ENCODE data around the gene ZNF555. TPM values are rescaled to one million over a fixed set of nuclear protein-coding genes. Genes with fewer than 3 reads are reported as not detected.
"Not testable (repeated sequence)": the region's sequence is repeated elsewhere in the genome, so short reads cannot be mapped to it uniquely, and the experiment has no call there.

ZNF555 gene
- total RNA-seq, 1 donor, result 6.2 TPM

GRCh38 chr19:2866495-2867024 lies 25.3 kb downstream of the ZNF555 start:
- Histone ChIP-seq H3K4me2 (ENCODE audit: insufficient read depth, low read length) (no peak overlapping the region), H3K4me1 (ENCODE audit: insufficient read depth, low read length) (no peaks in the 10 kb centered on the region), H2AFZ (ENCODE audit: low read length) (no peak overlapping the region), H3K4me3 (ENCODE audit: insufficient read depth, low read length) (no peak overlapping the region), H4K20me1 (ENCODE audit: insufficient read depth, low read length) (no peaks in the 10 kb centered on the region), H3K27ac (ENCODE audit: low read depth, low read length) (no peak overlapping the region), H3K79me2 (ENCODE audit: insufficient read depth, low read length) (no peaks in the 10 kb centered on the region), H3K9me3 (ENCODE audit: low read depth, low read length) (no peaks in the 10 kb centered on the region), H3K36me3 (ENCODE audit: insufficient read depth, low read length) (no peaks in the 10 kb centered on the region), H3K27me3 (ENCODE audit: insufficient read depth, low read length) (no peaks in the 10 kb centered on the region)
- DNase-seq (ENCODE audit: insufficient read length, low spot score, missing footprints), result no peak
- TF ChIP-seq CTCF (IDR thresholded peaks at IDR 0.05; ENCODE audit: extremely low read depth, low read depth, low read length), result no peak

- H3K27me3 ChIP-seq (ENCODE audit: insufficient read depth, low read length), result no peaks in the 10 kb centered on the region
- no peaks in the 10 kb centered on the region for H3K9me3 ChIP-seq (ENCODE audit: low read depth, low read length)
- DNase-seq (ENCODE audit: insufficient read length, low spot score, missing footprints), result peak; percentile 70
- no peak within 1 kb of the TSS for H3K4me3 ChIP-seq (ENCODE audit: insufficient read depth, low read length)
- H3K79me2 ChIP-seq (ENCODE audit: insufficient read depth, low read length), result no peaks in the 10 kb centered on the region
- no peak within 1 kb of the TSS for H2AFZ ChIP-seq (ENCODE audit: low read length)
- H3K27ac ChIP-seq (ENCODE audit: low read depth, low read length), result no peak within 1 kb of the TSS
- no peaks in the 10 kb centered on the region for H4K20me1 ChIP-seq (ENCODE audit: insufficient read depth, low read length)
- no peak within 1 kb of the TSS for H3K4me2 ChIP-seq (ENCODE audit: insufficient read depth, low read length)
- TF ChIP-seq CTCF (IDR thresholded peaks at IDR 0.05; ENCODE audit: extremely low read depth, low read depth, low read length), result no peak
- no peaks in the 10 kb centered on the region for H3K4me1 ChIP-seq (ENCODE audit: insufficient read depth, low read length)
- no peaks in the 10 kb centered on the region for H3K36me3 ChIP-seq (ENCODE audit: insufficient read depth, low read length)
Measured at GRCh38 chr19:2867025-2867991, 26.0 kb downstream of the ZNF555 start, which contains the start of gene ZNF556. ZNF556 (plus strand) TSS chr19:2867335; CDS start chr19:2867422, 87 bp downstream.

GRCh38 chr19:2869618-2870017 lies 28.3 kb downstream of the ZNF555 start:
- no peaks in the 10 kb centered on the region for H3K36me3 ChIP-seq (ENCODE audit: insufficient read depth, low read length)
- H3K9me3 ChIP-seq (ENCODE audit: low read depth, low read length), result no peaks in the 10 kb centered on the region
- H3K4me2 ChIP-seq (ENCODE audit: insufficient read depth, low read length), result no peak overlapping the region
- H3K27ac ChIP-seq (ENCODE audit: low read depth, low read length), result no peak overlapping the region
- no peaks in the 10 kb centered on the region for H3K27me3 ChIP-seq (ENCODE audit: insufficient read depth, low read length)
- DNase-seq (ENCODE audit: insufficient read length, low spot score, missing footprints), result peak; percentile 48
- H4K20me1 ChIP-seq (ENCODE audit: insufficient read depth, low read length), result no peaks in the 10 kb centered on the region
- H2AFZ ChIP-seq (ENCODE audit: low read length), result no peak overlapping the region
- H3K4me3 ChIP-seq (ENCODE audit: insufficient read depth, low read length), result no peak overlapping the region
- H3K4me1 ChIP-seq (ENCODE audit: insufficient read depth, low read length), result no peaks in the 10 kb centered on the region
- no peaks in the 10 kb centered on the region for H3K79me2 ChIP-seq (ENCODE audit: insufficient read depth, low read length)
- no peak for TF ChIP-seq CTCF (IDR thresholded peaks at IDR 0.05; ENCODE audit: extremely low read depth, low read depth, low read length)

- not testable (repeated sequence) for H3K27ac ChIP-seq (ENCODE audit: low read depth, low read length); H3K27me3 ChIP-seq (ENCODE audit: insufficient read depth, low read length); H3K4me1 ChIP-seq (ENCODE audit: insufficient read depth, low read length); DNase-seq (ENCODE audit: insufficient read length, low spot score, missing footprints); H3K79me2 ChIP-seq (ENCODE audit: insufficient read depth, low read length); H2AFZ ChIP-seq (ENCODE audit: low read length); H3K4me3 ChIP-seq (ENCODE audit: insufficient read depth, low read length); H3K9me3 ChIP-seq (ENCODE audit: low read depth, low read length); H3K36me3 ChIP-seq (ENCODE audit: insufficient read depth, low read length); H3K4me2 ChIP-seq (ENCODE audit: insufficient read depth, low read length); H4K20me1 ChIP-seq (ENCODE audit: insufficient read depth, low read length)
- peak; percentile 21 for TF ChIP-seq CTCF (IDR thresholded peaks at IDR 0.05; ENCODE audit: extremely low read depth, low read depth, low read length)
Measured at GRCh38 chr19:2872175-2872574, 30.9 kb downstream of the ZNF555 start.

Measured in osteoblast (primary cell).